GM12892 (cell line): ENCODE data around the gene MRPS18C.
"Not testable (repeated sequence)": the region's sequence is repeated elsewhere in the genome, so short reads cannot be mapped to it uniquely, and the experiment has no call there.

ENCODE experiments used
- POLR2A ChIP-seq: IDR thresholded peaks from 2 replicates; pipeline ENCODE4 v1.6.1; 2011; ENCODE audit warnings: low read depth, low read length, control low read depth
- POLR2AphosphoS5 ChIP-seq: IDR thresholded peaks from 2 replicates; pipeline ENCODE4 v1.6.1; 2011; ENCODE audit warnings: low read depth, low read length, control low read depth

- TF ChIP-seq POLR2A, POLR2AphosphoS5: not testable (repeated sequence)
Measured at GRCh38 chr4:83509156-83509585, 53.3 kb downstream of the MRPS18C start.
